Smooth muscle cell of the umbilical artery (primary cell): ENCODE measurements around the gene HLF. TPM values are rescaled to one million over a fixed set of nuclear protein-coding genes. Genes with fewer than 3 reads are reported as not detected.

Source experiments
- total RNA-seq: library from RNA; depleted of rRNA; stranded (reverse); fragments of >200 nt; gene quantifications from 2 replicates; pipeline ENCODE4 v1.2.3, GENCODE V29; 2014

The HLF gene
- total RNA-seq: not detected in 2 replicates

GRCh38 chr17:55264645-55265298, at the start of gene HLF:
TSS of gene HLF (plus strand) at chr17:55264960. CDS start at chr17:55265485, 525 bp downstream.

Other genes with a start within 250 kb of the HLF start
- 9.9 and 18.4 TPM in 2 replicates for gene MMD, start 156.9 kb downstream of the HLF start, total RNA-seq
- gene SMIM36, start 246.5 kb downstream of the HLF start, total RNA-seq: not detected in 2 replicates